ENCODE results near the gene GPR31.
"Not testable (repeated sequence)": the region's sequence is repeated elsewhere in the genome, so short reads cannot be mapped to it uniquely, and the experiment has no call there.

The GPR31 gene

DNA sequence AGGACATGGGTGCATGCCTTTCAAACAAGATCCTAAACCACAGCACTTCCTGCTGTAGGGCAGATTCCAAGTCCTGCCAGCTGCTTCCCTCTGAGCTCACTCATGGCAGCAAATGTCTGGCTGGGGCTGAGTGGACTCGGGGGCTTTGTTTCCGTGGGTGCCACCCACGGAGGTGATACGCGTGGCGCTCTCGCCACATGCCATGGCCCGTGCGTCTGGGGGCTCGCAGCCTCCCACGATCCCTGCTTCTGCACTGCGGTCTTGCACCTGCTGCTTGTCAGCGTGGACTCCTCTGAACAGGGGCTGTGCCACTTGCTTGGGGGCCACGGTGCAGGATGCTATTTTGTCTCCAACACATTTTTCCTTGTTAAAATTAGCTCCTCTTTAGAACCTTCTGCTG is 19.5 kb upstream of the GPR31 start:
- H4K91ac ChIP-seq (ENCODE audit: low read depth, low read length, poor library complexity); H2BK12ac ChIP-seq (ENCODE audit: low read length); H2BK120ac ChIP-seq (ENCODE audit: low read depth, low read length); H2AFZ ChIP-seq (ENCODE audit: low read length); DNase-seq (ENCODE audit: low spot score); H3K27me3 ChIP-seq (ENCODE audit: control insufficient read depth in 3 of 3, insufficient read depth in 3 of 3, low read depth in 1 of 3, low read length in 3 of 3); H3K36me3 ChIP-seq (replicated peaks in 1 of 2; ENCODE audit: control insufficient read depth in 2 of 2, insufficient read depth in 2 of 2, low read length in 2 of 2); H3K79me1 ChIP-seq (ENCODE audit: low read depth, low read length); H3K27ac ChIP-seq (replicated peaks; ENCODE audit: low read length); H2BK5ac ChIP-seq (ENCODE audit: low read length); H3K9ac ChIP-seq (ENCODE audit: low read depth, low read length, poor library complexity); H3K9me3 ChIP-seq (replicated peaks in 1 of 2; ENCODE audit: control insufficient read depth in 2 of 2, insufficient read depth in 1 of 2, low read depth in 1 of 2, low read length in 2 of 2); H2AK5ac ChIP-seq (ENCODE audit: low read depth, low read length); H3K4me2 ChIP-seq (ENCODE audit: insufficient read depth, low read length, poor library complexity, severe bottlenecking); H3K18ac ChIP-seq (ENCODE audit: low read length); H3K4me3 ChIP-seq (ENCODE audit: low read length in 2 of 2); H3K4ac ChIP-seq (ENCODE audit: low read length); H4K8ac ChIP-seq (ENCODE audit: low read depth, low read length); H2BK15ac ChIP-seq (ENCODE audit: low read length); H3K4me1 ChIP-seq (ENCODE audit: control insufficient read depth in 2 of 2, insufficient read depth in 1 of 2, low read depth in 1 of 2, low read length in 2 of 2); H3K14ac ChIP-seq (ENCODE audit: low read length); H3K23ac ChIP-seq (ENCODE audit: low read depth, low read length, poor library complexity): not testable (repeated sequence)
- WGBS, 2 donors (ENCODE audit: extremely low coverage in 2 of 2, insufficient read length in 2 of 2, insufficient replicate concordance in 1 of 2), result no CpG with 5 or more reads among the region's 14 CpGs

- H3K14ac ChIP-seq (ENCODE audit: low read length); H3K36me3 ChIP-seq (replicated peaks in 1 of 2; ENCODE audit: control insufficient read depth in 2 of 2, insufficient read depth in 2 of 2, low read length in 2 of 2); H3K23ac ChIP-seq (ENCODE audit: low read depth, low read length, poor library complexity); H3K79me1 ChIP-seq (ENCODE audit: low read depth, low read length); H3K4me3 ChIP-seq (ENCODE audit: low read length in 2 of 2); H2BK120ac ChIP-seq (ENCODE audit: low read depth, low read length); H3K27me3 ChIP-seq (ENCODE audit: control insufficient read depth in 3 of 3, insufficient read depth in 3 of 3, low read depth in 1 of 3, low read length in 3 of 3); H3K27ac ChIP-seq (replicated peaks; ENCODE audit: low read length); DNase-seq (ENCODE audit: low spot score); H2AK5ac ChIP-seq (ENCODE audit: low read depth, low read length); H2BK15ac ChIP-seq (ENCODE audit: low read length); H3K4me2 ChIP-seq (ENCODE audit: insufficient read depth, low read length, poor library complexity, severe bottlenecking); H3K4me1 ChIP-seq (ENCODE audit: control insufficient read depth in 2 of 2, insufficient read depth in 1 of 2, low read depth in 1 of 2, low read length in 2 of 2); H2AFZ ChIP-seq (ENCODE audit: low read length); H2BK5ac ChIP-seq (ENCODE audit: low read length); H3K4ac ChIP-seq (ENCODE audit: low read length); H2BK12ac ChIP-seq (ENCODE audit: low read length); H4K91ac ChIP-seq (ENCODE audit: low read depth, low read length, poor library complexity); H3K9me3 ChIP-seq (replicated peaks in 1 of 2; ENCODE audit: control insufficient read depth in 2 of 2, insufficient read depth in 1 of 2, low read depth in 1 of 2, low read length in 2 of 2); H3K18ac ChIP-seq (ENCODE audit: low read length); H4K8ac ChIP-seq (ENCODE audit: low read depth, low read length); H3K9ac ChIP-seq (ENCODE audit: low read depth, low read length, poor library complexity): not testable (repeated sequence)
- no CpG with 5 or more reads among the region's 13 CpGs for WGBS, 2 donors (ENCODE audit: extremely low coverage in 2 of 2, insufficient read length in 2 of 2, insufficient replicate concordance in 1 of 2)
These were observed 14.2 kb upstream of the GPR31 start for GRCh38 chr6:167172011-167172410.

- not testable (repeated sequence) for H2BK5ac ChIP-seq (ENCODE audit: low read length); H2BK120ac ChIP-seq (ENCODE audit: low read depth, low read length); H3K18ac ChIP-seq (ENCODE audit: low read length); H3K4me2 ChIP-seq (ENCODE audit: insufficient read depth, low read length, poor library complexity, severe bottlenecking); H3K27ac ChIP-seq (replicated peaks; ENCODE audit: low read length); H2AK5ac ChIP-seq (ENCODE audit: low read depth, low read length); H3K4me3 ChIP-seq (ENCODE audit: low read length in 2 of 2); H3K4me1 ChIP-seq (ENCODE audit: control insufficient read depth in 2 of 2, insufficient read depth in 1 of 2, low read depth in 1 of 2, low read length in 2 of 2); H3K9ac ChIP-seq (ENCODE audit: low read depth, low read length, poor library complexity); H3K36me3 ChIP-seq (replicated peaks in 1 of 2; ENCODE audit: control insufficient read depth in 2 of 2, insufficient read depth in 2 of 2, low read length in 2 of 2); H3K4ac ChIP-seq (ENCODE audit: low read length); H3K23ac ChIP-seq (ENCODE audit: low read depth, low read length, poor library complexity); H2BK12ac ChIP-seq (ENCODE audit: low read length); H3K79me1 ChIP-seq (ENCODE audit: low read depth, low read length); H3K9me3 ChIP-seq (replicated peaks in 1 of 2; ENCODE audit: control insufficient read depth in 2 of 2, insufficient read depth in 1 of 2, low read depth in 1 of 2, low read length in 2 of 2); H4K91ac ChIP-seq (ENCODE audit: low read depth, low read length, poor library complexity); H3K27me3 ChIP-seq (ENCODE audit: control insufficient read depth in 3 of 3, insufficient read depth in 3 of 3, low read depth in 1 of 3, low read length in 3 of 3); H3K14ac ChIP-seq (ENCODE audit: low read length); H2AFZ ChIP-seq (ENCODE audit: low read length); H2BK15ac ChIP-seq (ENCODE audit: low read length); DNase-seq (ENCODE audit: low spot score); H4K8ac ChIP-seq (ENCODE audit: low read depth, low read length)
- no CpG with 5 or more reads among the region's 11 CpGs for WGBS, 2 donors (ENCODE audit: extremely low coverage in 2 of 2, insufficient read length in 2 of 2, insufficient replicate concordance in 1 of 2)
These were observed 13.5 kb upstream of the GPR31 start for GRCh38 chr6:167171300-167171699.

DNA sequence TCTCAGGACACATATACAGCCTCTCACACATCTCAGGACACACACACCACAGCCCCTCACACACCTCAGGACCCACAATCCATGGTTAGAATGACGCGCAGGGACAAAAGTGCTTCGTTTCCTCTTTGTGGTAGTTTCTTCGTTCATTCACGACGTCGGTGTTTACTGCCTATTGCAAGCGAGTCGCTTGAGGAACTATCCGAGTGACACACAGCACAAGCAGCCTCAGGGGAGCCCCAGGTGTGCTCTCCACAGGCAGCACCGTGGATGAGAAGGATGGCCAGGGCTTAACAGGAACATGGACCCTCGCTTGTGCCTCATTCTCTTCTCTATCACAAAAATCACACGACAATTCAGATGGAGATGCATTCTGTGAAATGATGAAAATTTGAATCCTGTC is 12.1 kb upstream of the GPR31 start:
- H3K27me3 ChIP-seq (ENCODE audit: control insufficient read depth in 3 of 3, insufficient read depth in 3 of 3, low read depth in 1 of 3, low read length in 3 of 3); H2BK5ac ChIP-seq (ENCODE audit: low read length); H3K9me3 ChIP-seq (replicated peaks in 1 of 2; ENCODE audit: control insufficient read depth in 2 of 2, insufficient read depth in 1 of 2, low read depth in 1 of 2, low read length in 2 of 2); H3K4me1 ChIP-seq (ENCODE audit: control insufficient read depth in 2 of 2, insufficient read depth in 1 of 2, low read depth in 1 of 2, low read length in 2 of 2); H3K18ac ChIP-seq (ENCODE audit: low read length); H2BK12ac ChIP-seq (ENCODE audit: low read length); H3K36me3 ChIP-seq (replicated peaks in 1 of 2; ENCODE audit: control insufficient read depth in 2 of 2, insufficient read depth in 2 of 2, low read length in 2 of 2); H3K4me2 ChIP-seq (ENCODE audit: insufficient read depth, low read length, poor library complexity, severe bottlenecking); H3K23ac ChIP-seq (ENCODE audit: low read depth, low read length, poor library complexity); H2BK15ac ChIP-seq (ENCODE audit: low read length); H2AK5ac ChIP-seq (ENCODE audit: low read depth, low read length); H3K79me1 ChIP-seq (ENCODE audit: low read depth, low read length); H3K27ac ChIP-seq (replicated peaks; ENCODE audit: low read length); H3K14ac ChIP-seq (ENCODE audit: low read length); H3K9ac ChIP-seq (ENCODE audit: low read depth, low read length, poor library complexity); H4K91ac ChIP-seq (ENCODE audit: low read depth, low read length, poor library complexity); H2AFZ ChIP-seq (ENCODE audit: low read length); H3K4me3 ChIP-seq (ENCODE audit: low read length in 2 of 2); H4K8ac ChIP-seq (ENCODE audit: low read depth, low read length); H3K4ac ChIP-seq (ENCODE audit: low read length); H2BK120ac ChIP-seq (ENCODE audit: low read depth, low read length); DNase-seq (ENCODE audit: low spot score): not testable (repeated sequence)
- no CpG with 5 or more reads among the region's 13 CpGs for WGBS, 2 donors (ENCODE audit: extremely low coverage in 2 of 2, insufficient read length in 2 of 2, insufficient replicate concordance in 1 of 2)
